ENCODE data around the gene IHH.

DNA sequence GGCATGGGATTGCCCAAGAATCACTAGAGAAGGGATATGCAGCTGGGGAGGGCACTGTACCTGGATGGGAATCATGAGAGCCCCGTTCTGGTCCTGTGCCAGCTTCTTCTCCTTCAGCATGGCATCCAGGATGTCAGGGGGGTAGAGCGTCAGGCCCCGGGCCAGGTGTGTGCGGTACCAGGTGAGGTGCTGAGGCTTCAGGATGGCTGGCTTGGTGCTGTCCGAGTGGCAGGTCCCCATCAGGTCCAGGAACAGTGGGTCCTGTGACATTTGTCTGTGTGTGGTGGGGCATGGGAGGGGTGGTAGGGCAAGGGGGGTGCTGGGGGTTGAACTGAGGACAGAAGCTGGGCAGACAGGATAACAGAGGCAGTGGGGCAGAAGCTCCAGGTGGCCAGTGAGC, 32.6 kb downstream of the IHH start:
- TF ChIP-seq, protein P1, sequence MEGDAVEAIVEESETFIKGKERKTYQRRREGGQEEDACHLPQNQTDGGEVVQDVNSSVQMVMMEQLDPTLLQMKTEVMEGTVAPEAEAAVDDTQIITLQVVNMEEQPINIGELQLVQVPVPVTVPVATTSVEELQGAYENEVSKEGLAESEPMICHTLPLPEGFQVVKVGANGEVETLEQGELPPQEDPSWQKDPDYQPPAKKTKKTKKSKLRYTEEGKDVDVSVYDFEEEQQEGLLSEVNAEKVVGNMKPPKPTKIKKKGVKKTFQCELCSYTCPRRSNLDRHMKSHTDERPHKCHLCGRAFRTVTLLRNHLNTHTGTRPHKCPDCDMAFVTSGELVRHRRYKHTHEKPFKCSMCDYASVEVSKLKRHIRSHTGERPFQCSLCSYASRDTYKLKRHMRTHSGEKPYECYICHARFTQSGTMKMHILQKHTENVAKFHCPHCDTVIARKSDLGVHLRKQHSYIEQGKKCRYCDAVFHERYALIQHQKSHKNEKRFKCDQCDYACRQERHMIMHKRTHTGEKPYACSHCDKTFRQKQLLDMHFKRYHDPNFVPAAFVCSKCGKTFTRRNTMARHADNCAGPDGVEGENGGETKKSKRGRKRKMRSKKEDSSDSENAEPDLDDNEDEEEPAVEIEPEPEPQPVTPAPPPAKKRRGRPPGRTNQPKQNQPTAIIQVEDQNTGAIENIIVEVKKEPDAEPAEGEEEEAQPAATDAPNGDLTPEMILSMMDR (IDR thresholded peaks at IDR 0.05): no peak
- no peak for TF ChIP-seq POLR2A (IDR thresholded peaks at IDR 0.05)
- no peak for TF ChIP-seq POLR2AphosphoS5 (IDR thresholded peaks at IDR 0.05)
